Spinal cord (tissue), 10 donors: Measurements from ENCODE around the gene RTN4RL2. TPM values are rescaled to one million over a fixed set of nuclear protein-coding genes. Genes with fewer than 3 reads are reported as not detected.
A peak's percentile ranks its signal among the peaks of the same experiment; 100 is the strongest.

Experiments
- DNase-seq, 6 donors: peaks; one replicate each; pipeline versions ENCODE4 v3.0.0 to v3.0.0-alpha.2; 2013 to 2015; ENCODE audit warnings: low spot score in 6 of 6, low read depth in 4 of 6
- H3K27ac ChIP-seq: one replicate; pipeline ENCODE4 v1.5.1; 2013; ENCODE audit warnings: low read depth, low read length, control low read depth
- H3K27me3 ChIP-seq: one replicate; pipeline ENCODE4 v1.6.1; 2013; ENCODE audit warnings: low read length; ENCODE audit not compliant: control insufficient read depth, insufficient read depth
- H3K36me3 ChIP-seq: one replicate; pipeline ENCODE4 v1.6.1; 2013; ENCODE audit warnings: low read length; ENCODE audit not compliant: control insufficient read depth, insufficient read depth
- H3K4me1 ChIP-seq: one replicate; pipeline ENCODE4 v1.6.1; 2013; ENCODE audit warnings: low read length; ENCODE audit not compliant: control insufficient read depth, insufficient read depth
- H3K4me3 ChIP-seq: one replicate; pipeline ENCODE4 v1.5.1; 2013; ENCODE audit warnings: low read depth, low read length, control low read depth
- H3K9me3 ChIP-seq: one replicate; pipeline ENCODE4 v1.6.1; 2013; ENCODE audit warnings: low read length; ENCODE audit not compliant: control insufficient read depth, insufficient read depth
- WGBS: methylation state at CpG from one replicate; pipeline ENCODE4 v1.1.5; 2013; ENCODE audit warnings: missing lambda C conversion rate; ENCODE audit not compliant: insufficient coverage; 5-methylcytosine and 5-hydroxymethylcytosine counted together
- polyA plus RNA-seq, 2 donors: library from polyadenylated mRNA; unstranded; fragments of 120-200 nt; gene quantifications; one replicate each; pipeline ENCODE4 v1.2.1, GENCODE V29; 2013; ENCODE audit not compliant: insufficient read length in 2 of 2
- total RNA-seq, 2 donors: library from RNA; depleted of rRNA in 1 of 2; stranded (reverse); fragments of 120-200 nt in 1 of 2; fragments of >200 nt in 1 of 2; gene quantifications; one replicate each; pipeline versions ENCODE4 v1.2.3 to v1.2.4, GENCODE V29; 2013 to 2014
- donor health status: healthy.

Gene RTN4RL2
- total and polyA plus RNA-seq, 4 donors, result 0.59 to 10.9 (median 2.9) TPM

DNA sequence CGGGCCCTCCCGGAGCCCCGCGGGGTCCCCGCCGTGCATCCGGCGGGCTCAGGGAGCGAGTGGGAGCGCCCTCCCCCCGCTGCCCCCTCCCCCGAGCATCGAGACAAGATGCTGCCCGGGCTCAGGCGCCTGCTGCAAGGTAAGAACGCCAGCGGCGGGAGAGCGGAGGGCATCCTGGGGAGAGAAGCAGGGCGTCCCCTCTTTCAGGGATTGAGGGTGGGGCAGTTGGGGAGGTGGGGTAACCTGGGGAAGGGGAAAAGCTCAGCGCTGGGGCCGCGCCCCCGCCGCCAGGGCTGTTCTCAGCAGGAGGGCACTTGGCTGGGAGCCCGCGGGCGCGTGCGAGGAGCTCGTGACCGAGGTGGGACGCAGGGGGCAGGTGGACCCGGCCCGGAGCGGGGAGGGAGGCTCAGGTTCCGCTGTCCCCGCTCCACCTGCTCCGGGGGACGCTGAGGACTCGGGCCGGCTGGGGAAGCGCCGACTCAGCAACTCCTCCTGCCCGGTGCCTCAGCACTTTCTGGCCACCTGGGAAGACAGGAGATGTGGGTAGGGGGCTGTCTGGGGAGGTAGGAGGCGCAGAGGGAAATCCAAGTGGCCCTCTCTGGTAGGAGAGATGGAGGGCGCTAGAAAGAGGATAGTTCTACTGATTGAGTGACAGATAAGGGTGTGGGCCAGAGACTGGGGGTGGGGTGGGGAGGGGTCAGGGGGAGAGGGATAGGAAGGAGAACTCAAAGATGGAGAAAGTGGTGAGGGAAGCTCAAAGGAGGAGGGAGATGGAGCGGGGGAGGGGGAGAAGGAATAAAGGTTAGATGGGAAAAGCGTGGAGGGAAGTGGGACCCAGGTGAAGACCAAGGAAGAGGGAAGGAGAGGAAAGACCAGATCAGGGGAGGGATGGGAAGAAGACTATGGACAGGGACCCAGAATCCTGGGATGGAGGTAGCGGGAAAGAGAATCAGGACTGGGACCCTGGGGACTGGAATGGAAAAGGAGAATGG lies 726 bp downstream of the RTN4RL2 start:
- peak in 1 of 6 donors; percentile 28 for DNase-seq
- WGBS, result 4% methylated on average over 49 of the region's 50 CpGs
- Histone ChIP-seq H3K4me1 (peaks cover 61% of the 10 kb centered on the region), H3K9me3 (no peaks in the 10 kb centered on the region), H3K36me3 (peaks cover 5% of the 10 kb centered on the region), H3K27me3 (peaks cover 53% of the 10 kb centered on the region), H3K4me3 (peak overlapping the region; percentile 24), H3K27ac (no peak overlapping the region)

DNA sequence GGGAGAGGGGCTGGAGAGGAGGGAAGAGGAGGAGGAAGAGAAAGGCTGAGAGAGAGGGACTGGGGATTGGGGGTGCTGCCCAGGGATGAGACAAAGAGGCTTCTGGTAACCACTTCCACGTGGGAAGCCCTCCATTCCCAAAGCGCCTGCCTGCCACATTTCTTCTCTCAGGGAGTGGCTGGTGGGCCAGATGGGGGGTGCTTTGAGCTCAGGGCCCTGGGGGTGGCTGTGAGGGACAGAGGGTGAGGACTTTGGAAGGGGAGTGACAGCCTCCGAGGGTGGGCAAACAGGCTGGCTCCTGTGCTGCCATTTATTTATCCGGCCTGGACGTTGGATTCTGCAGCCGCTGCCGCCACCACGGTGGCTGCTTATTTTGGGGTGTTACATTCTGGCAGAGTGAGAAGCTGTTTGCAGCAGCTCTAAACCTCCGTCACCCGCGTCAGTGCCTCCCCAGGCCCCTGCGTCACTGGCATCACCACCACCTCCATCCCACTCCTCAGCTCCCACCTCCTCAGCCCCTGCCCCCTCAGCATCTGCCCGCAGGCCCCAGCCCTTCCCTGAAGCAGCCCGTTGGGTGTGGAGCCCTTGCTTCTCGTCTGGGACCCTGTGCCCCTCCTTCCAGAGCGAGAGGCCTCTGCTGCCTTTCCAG lies 1.6 kb downstream of the RTN4RL2 start:
- peaks cover 45% of the 10 kb centered on the region for H3K27me3 ChIP-seq
- no peak for DNase-seq
- no peak overlapping the region for H3K4me3 ChIP-seq
- no peak overlapping the region for H3K27ac ChIP-seq
- H3K36me3 ChIP-seq, result peaks cover 5% of the 10 kb centered on the region
- peaks cover 58% of the 10 kb centered on the region for H3K4me1 ChIP-seq
- 47% methylated on average over 13 of the region's 16 CpGs for WGBS
- H3K9me3 ChIP-seq, result no peaks in the 10 kb centered on the region

GRCh38 chr11:57462597-57462996 lies 2.3 kb downstream of the RTN4RL2 start:
- WGBS, result 80% methylated on average over 3 of the region's 3 CpGs
- Histone ChIP-seq H3K27me3 (peaks cover 39% of the 10 kb centered on the region), H3K27ac (no peak overlapping the region), H3K36me3 (peaks cover 8% of the 10 kb centered on the region), H3K4me1 (peaks cover 51% of the 10 kb centered on the region), H3K9me3 (no peaks in the 10 kb centered on the region), H3K4me3 (no peak overlapping the region)
- DNase-seq, result no peak

DNA sequence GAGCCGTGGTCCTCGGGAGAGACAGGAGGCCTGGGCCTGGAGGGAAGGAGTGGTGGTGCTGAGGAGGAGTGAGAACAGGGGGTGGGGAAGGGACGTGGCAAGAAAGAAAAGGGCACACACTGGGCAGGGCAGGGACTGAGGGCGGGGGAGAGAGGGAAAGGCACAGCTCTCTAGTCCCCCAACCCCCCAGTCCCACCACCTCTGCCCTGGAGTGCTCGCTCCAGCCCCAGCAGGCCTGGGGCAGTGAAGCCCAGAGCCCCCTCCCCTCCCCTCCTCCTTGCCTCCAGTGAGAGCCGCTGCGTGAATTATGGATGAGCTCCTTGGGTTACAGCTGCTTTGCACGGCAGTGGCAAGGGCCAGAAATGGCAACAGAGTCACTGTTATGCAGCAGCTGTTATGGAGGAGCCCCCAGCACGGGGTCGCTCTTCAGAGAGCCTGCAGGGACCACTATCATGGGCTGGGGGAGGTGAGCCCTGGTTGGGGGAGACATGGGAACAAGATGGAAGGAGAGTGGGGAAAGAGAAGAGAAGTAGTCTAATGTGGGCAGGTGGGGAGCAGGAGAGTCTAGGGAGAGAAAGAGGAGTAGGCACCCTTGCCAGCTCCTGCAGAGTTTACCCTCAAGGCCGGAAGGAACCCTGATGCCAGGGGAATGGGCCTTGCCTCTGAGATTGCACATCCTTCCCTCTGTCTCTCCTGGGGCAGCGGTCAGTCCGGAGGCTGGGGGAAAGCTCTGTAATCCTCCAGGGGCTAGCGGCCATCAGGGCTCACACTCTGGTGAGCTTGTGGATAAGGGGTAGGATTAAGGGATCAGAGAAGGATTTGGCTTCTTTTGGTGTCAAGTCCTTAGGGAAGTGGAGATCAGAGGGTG lies 3.6 kb downstream of the RTN4RL2 start:
- no peaks in the 10 kb centered on the region for H3K9me3 ChIP-seq
- peak in 1 of 6 donors; percentile 60 for DNase-seq
- H3K27me3 ChIP-seq, result peaks cover 26% of the 10 kb centered on the region
- H3K4me3 ChIP-seq, result no peak overlapping the region
- no peak overlapping the region for H3K27ac ChIP-seq
- H3K36me3 ChIP-seq, result peaks cover 14% of the 10 kb centered on the region
- 23% methylated on average over 10 of the region's 14 CpGs for WGBS
- peaks cover 38% of the 10 kb centered on the region for H3K4me1 ChIP-seq

DNA sequence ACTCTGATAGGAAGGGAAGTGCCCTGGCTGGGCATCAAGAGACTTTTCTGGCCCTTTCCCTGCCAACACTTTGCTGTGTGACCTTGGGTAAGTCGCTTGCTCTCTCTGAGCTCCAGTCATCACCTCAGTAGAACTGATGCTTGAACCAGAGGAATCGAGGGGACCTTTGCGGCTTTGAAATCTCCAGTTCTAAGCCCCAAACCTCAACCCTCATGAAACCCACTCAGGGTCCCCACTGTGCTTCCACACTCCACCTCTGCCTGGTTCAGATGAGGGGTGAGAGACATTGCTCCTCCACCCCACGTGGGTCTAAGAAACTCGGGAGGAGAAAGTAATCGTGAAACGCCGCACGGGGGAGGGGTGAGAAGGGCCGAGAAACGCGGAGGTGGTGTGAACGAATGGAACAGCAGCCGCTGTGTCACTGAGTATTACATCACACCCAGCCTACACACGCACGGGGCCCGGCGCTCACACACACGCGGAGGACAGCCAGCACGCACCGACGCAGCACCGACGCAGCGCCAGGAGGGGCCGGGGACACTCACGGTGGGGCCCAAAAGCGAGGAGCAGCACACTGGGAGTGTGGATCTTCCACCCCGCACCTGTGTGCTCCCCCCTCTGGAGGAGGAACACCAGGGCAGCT lies 4.3 kb downstream of the RTN4RL2 start:
- H3K27me3 ChIP-seq, result peaks cover 19% of the 10 kb centered on the region
- 72% methylated on average over 17 of the region's 30 CpGs for WGBS

GRCh38 chr11:57466680-57467079 lies 6.4 kb downstream of the RTN4RL2 start:
- Histone ChIP-seq H3K36me3 (peaks cover 14% of the 10 kb centered on the region), H3K27me3 (peaks cover 2% of the 10 kb centered on the region), H3K9me3 (no peaks in the 10 kb centered on the region), H3K4me1 (peaks cover 19% of the 10 kb centered on the region), H3K27ac (no peak overlapping the region), H3K4me3 (no peak overlapping the region)
- WGBS, result 67% methylated on average over 4 of the region's 4 CpGs
- DNase-seq, result no peak

More for the DNA sequence above, 4.3 kb downstream of the RTN4RL2 start:
- Histone ChIP-seq H3K4me1 (peaks cover 31% of the 10 kb centered on the region), H3K4me3 (no peak overlapping the region), H3K36me3 (peaks cover 14% of the 10 kb centered on the region), H3K9me3 (no peaks in the 10 kb centered on the region), H3K27ac (no peak overlapping the region)
- no peak for DNase-seq

DNA sequence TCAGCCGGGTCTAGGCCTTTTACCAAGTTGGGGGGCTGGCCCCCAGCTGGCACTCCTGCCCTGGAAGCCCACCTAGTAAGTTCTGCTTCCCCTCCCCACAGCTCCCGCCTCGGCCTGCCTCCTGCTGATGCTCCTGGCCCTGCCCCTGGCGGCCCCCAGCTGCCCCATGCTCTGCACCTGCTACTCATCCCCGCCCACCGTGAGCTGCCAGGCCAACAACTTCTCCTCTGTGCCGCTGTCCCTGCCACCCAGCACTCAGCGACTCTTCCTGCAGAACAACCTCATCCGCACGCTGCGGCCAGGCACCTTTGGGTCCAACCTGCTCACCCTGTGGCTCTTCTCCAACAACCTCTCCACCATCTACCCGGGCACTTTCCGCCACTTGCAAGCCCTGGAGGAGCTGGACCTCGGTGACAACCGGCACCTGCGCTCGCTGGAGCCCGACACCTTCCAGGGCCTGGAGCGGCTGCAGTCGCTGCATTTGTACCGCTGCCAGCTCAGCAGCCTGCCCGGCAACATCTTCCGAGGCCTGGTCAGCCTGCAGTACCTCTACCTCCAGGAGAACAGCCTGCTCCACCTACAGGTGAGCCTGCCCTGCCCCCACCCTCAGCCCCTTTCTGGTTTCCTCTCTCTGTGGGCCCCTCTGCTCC lies 7.3 kb downstream of the RTN4RL2 start:
- H3K36me3 ChIP-seq, result peaks cover 14% of the 10 kb centered on the region
- DNase-seq, result no peak
- H3K4me3 ChIP-seq, result no peak overlapping the region
- H3K27me3 ChIP-seq, result no peaks in the 10 kb centered on the region
- H3K4me1 ChIP-seq, result peaks cover 12% of the 10 kb centered on the region
- H3K9me3 ChIP-seq, result no peaks in the 10 kb centered on the region
- WGBS, result 66% methylated on average over 23 of the region's 23 CpGs
- no peak overlapping the region for H3K27ac ChIP-seq

DNA sequence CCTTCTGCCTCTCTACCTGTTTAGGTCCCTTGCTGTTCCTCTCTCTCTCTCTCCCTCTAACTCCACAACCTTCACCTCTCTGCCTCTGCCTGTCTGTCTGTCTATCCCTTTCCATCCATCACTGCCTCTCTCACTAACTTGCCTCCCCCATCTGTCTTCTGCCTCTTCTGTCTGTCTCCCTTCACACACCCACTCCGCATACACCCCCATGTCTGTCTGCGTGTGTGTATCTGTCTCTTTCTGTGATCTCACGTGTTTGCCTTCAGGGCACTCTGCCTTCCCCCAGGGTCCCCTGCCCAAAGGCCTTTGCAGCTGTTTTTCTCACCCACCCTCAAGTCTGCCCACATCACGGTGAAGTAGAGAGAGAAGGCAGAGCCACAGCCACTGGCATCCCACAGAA lies 7.9 kb downstream of the RTN4RL2 start:
- Histone ChIP-seq H3K36me3 (peaks cover 14% of the 10 kb centered on the region), H3K4me1 (peaks cover 9% of the 10 kb centered on the region), H3K27me3 (peaks cover 2% of the 10 kb centered on the region), H3K4me3 (no peak overlapping the region), H3K27ac (no peak overlapping the region), H3K9me3 (no peaks in the 10 kb centered on the region)
- 57% methylated on average over 3 of the region's 4 CpGs for WGBS
- no peak for DNase-seq
